Head of caudate nucleus (tissue), 42 donors: ENCODE data around the gene PCNA.

Source experiments
- DNase-seq, 42 donors: peaks; one replicate each; pipeline versions ENCODE4 v3.0.0 to v3.0.0-alpha.2; 2020 to 2021; ENCODE audit warnings: mixed read lengths in 7 of 42
- intact Hi-C: fragments of 100-400 bp; cut with DNase I; formaldehyde crosslinking; loops from one replicate; pipeline ENCODE4 v1.15.0; 2022

Gene PCNA

DNA sequence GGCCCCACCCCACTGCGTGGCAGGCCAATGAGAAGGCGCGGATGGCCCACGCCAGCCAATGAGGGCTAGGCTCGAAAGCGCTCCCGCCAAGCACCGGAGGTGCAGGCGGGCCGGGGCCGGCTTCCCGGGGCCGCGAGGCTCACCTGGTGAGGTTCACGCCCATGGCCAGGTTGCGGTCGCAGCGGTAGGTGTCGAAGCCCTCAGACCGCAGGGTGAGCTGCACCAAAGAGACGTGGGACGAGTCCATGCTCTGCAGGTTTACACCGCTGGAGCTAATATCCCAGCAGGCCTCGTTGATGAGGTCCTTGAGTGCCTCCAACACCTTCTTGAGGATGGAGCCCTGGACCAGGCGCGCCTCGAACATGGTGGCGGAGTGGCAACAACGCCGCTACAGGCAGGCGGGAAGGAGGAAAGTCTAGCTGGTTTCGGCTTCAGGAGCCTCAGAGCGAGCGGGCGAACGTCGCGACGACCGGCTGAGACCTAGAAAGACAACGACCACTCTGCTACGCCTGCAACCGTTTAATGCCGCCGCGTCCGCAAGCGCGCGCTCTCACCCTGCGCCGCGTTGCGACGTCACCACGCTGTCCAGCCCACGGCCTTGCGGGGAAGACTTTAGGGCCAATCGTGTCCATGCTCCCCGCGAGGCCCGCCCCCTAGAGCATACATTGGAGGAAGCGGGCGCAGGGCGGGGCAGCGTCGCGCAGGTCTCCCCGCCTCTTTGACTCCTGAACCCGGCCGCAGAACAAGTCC is at the start of gene PCNA:
TSS of gene PCNA (minus strand) at position 524 of the 750 bp plus-strand sequence. CDS start at position 364, 160 bp downstream.
- peak; percentile 91 to 99 (median 97) for DNase-seq
- intact Hi-C loops: no loop called here

DNA sequence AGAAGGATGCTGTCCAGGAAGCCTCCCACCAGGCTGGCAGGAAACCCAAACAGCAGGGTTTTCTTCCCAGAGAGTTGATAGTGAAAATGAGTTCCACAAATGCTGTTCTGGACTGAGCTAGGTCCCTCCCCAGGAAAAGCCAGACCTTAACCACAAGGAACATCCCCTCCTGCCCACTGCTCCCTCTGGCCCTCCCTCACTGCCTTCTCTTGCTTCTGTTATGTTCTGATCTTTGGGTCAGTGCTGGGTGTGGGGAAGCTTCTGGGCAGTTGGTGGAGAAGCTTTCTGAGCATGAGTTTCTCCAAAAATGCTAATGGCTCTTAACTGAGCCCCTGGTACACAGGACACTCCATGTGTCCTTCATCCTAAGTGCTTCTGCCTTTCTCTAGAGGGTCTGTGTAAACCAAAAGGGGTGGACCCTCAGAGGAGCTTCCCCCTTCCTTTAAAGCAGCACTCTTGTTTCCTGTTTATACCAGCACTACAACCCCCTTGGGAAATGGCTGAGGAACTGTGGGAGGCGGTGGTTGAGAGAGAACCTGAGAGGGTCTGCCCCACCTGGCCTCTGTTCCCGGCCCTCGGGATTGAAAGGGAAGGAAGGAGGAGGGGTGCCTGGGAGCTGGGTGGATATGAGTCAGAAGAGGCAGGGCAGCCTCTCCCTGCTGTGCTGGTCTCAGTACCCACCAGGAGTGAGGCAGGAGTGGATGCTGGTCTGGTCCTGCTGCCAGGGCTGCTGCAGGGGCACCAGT is 49.1 kb upstream of the PCNA start:
- intact Hi-C loops: no loop called here
- DNase-seq: peak in 3 of 42 donors; percentile 18 to 54 (median 50)

DNA sequence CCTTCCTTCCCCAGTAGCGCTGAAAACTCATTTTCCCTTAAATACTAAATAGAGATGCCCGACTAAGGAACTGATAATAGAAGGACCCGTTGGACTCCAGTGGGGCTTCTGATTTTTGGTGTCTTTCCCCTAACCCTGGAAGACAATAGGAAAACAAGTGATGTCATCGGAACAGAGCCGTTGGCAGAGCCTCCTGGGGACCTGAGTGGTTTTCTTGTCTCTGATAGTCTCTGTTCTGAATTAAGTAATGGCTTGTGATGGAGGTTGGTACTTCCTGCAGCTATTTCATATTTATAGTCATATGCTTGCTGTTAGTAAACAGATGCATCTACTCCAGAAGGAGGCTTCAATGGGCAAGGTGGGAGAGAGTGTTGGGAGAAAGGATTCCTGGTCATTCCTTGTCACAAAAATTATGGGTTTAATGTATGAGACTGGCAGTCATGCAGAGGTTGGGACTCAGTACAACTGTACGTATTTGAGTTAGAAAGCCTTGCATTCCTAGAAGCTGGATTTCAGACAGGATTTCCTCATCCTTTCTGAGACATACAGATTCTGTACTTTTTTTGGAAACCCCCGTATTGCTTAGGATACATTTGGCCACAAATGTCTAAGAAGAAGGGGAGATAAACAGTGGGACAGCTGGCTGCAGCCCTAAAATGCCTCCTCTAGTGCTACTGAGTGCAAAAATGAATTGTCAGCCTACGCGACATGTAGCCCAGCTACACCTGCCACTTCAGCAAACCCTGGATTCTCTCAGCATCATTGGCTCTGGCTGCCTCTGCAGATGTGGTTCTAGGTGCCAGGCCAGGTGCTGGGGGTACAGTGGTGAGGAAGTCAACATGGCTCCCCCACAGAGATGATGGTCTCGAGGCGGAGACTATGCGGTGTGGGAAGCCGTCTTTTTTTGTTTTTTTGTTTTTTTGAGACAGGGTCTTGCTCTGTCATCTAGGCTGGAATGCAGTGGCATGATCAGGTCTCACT is 45.2 kb upstream of the PCNA start:
- no peak for DNase-seq

DNA sequence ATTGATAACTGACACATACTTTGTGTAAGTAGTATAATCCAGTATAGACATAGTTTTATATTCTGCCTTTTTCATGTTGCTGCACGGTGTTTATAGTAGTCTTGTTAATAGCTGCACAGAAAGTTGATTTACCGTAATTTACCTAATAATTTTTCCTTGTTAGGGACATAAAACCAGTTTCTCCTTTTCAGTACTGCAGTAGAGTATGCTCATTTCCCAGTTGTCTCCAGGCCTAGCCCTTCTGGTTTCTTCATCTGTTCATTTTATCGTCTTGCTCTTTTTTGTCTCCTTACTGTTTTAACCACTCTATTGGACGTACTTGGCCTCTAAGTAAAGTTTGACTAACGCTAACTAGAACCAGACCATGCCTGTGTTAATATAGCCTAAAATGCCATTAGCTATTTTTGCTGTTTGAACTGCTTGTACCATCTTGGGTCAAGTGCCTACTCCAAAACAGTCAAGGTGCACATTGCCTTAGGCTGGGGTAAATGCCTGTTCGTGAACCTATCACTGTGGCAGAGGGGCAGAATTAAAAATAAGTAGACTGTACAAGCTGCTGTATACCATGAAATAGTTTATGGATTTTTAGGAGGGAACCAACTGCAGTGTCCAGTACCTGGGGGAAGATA is 41.9 kb upstream of the PCNA start:
- no peak for DNase-seq
- intact Hi-C loops: no loop called here

More for the DNA sequence above, 45.2 kb upstream of the PCNA start:
- intact Hi-C loops: no loop called here

DNA sequence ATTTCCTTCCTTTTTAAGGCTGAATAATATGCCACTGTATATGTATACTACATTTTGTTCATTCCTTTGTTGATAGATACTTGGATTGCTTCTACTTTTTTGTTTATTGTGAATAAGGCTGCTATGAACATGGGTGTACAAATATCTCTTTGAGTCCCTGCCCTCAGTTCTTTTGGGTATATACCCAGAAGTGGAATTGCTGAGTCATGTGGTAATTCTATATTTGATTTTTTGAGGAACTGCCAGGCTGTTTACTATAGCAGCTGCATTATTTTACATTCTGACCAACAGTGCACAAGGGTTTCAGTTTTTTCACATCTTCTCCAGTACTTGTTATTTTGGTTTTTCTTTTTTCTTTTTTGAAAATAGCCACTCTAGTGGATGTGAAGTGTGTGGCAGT is 41.1 kb upstream of the PCNA start:
- intact Hi-C loops: no loop called here
- no peak for DNase-seq

DNA sequence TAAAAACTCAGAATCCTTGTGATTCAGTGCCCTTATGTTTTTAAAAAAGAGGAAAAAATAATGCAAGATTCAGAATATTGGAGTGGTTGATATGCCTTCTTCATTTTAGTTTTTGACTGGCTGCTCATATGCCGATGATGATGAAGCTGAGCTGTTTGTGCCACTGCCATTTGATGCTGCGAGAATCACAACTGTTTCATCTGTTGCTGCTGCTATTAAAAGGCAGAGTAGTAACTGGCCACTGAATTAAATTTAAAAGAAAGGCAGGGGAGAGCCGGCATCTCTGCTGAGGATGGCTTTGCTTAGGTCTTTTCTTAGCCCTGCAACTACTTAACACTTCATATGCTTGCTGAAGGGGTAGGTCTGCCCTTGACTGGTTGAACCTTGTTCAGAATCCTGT is 40.2 kb upstream of the PCNA start:
- no peak for DNase-seq

DNA sequence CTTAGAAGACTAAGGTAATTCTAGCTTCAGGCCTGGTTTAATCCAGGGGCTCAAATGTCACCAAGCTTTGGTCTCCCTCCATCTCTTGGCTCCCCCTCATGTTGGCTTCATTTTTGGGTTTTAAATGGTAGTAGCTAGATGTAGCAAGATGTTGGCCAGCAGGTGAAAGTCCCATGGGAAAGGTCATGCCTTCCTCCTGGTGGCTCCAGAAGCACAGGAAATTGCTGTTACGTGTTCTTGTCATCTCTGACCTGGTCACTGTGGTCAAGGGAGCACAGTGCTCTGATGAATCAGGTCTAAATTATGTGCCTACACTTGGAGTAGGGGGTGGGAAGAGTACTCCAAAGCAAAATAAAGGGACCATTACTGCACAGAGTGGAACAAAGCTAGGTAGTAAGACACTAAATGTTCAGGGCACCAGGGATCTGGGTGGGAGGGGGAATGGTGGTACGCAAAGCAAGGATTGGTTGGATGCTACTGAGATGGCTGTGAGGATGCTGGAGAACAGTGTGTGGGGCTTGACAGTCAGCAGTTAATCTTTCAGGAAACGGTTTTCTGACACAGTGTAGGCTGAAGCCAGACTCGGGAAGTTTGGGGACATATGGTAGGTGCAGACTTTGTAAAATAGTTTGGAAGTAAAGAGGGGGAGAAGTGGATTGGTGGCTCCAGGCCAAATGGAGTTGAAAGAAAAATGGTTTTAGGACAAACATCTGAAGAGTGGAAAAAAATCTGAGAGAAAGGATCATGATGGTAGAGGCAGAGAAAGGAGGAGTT is 37.1 kb upstream of the PCNA start:
- intact Hi-C loops: no loop called here
- no peak for DNase-seq

More for the DNA sequence above, 40.2 kb upstream of the PCNA start:
- intact Hi-C loops: no loop called here

DNA sequence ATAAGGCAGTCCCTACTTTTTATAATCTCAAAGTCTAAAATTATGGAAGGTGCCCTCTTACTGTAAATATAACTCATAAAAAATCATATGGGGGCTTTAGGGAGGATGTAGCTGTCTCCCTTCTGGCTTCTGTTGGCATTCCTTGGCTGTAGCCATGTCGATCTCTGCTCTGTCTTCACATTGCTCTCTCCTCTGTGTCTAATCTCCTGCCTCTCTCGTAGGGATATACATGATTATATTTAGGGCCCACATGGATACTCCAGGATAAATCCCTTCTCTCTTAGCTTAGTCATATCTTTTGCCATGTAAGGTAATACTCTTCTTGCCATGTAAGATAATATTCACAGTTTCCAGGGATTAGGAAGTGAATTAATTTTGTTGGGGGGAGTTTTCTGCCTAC is 35.6 kb upstream of the PCNA start:
- no peak for DNase-seq
- intact Hi-C loops: no loop called here

DNA sequence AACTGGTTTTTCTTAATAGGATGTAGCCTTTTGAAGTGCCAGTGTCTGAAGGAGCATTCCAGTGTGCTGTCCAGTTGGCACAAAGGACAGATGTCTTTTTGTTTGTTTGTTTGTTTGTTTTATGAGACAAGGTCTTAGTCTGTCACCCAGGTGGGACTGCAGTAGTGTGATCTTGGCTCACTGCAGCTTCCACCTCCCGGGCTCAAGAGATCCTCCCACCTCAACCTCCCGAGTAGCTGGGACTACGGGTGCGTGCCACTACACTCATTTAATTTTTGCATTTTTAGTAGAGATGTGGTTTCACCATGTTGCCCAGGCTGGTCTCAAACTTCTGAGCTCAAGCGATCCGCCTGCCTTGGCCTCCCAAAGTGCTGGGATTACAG is 34.8 kb upstream of the PCNA start:
- intact Hi-C loops: no loop called here
- no peak for DNase-seq

DNA sequence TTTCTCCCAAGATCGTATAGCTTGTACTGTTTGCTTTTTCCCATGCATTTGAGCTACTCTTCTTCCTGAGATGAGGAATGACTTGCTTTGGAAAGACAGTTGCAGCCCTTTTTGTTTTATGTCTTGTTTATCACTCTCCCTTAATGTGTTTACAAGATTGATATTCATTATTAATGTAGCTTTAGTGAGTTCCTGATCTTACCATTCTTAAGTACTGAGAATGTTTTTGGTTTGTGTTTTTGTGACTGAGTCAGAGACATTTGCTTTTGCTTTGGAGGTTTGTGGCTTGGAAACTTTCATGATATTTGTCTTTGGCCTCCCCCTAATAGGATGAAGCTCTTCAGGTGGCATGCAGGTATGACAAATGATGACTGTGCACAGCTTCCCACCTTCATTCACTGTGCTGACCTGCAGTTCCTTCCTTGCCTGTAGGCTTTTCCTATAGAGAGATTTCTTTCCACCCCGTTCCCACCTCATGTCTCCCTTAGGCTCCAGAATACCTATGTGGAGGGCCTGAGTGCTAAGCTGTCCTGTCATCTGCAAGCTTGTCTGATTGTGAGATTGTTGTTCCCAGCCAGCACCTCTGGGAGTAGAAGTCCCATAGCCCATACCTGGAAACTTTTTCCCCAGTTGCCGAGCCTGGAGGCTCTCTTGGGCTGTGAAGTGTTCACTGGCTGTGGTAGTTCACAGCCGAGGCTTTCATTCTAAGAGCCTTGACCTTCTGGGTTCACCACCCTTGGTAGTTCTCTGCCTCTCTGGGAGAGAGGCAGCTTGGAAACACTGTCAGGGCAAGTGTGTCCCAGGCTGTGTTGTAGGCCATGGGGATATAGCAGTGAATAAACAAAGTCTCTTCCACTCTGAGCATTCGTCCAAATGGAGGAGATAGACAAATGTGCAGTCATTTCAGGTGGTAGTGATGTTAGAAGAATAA is 34.1 kb upstream of the PCNA start:
- DNase-seq: no peak
- intact Hi-C loops: no loop called here

DNA sequence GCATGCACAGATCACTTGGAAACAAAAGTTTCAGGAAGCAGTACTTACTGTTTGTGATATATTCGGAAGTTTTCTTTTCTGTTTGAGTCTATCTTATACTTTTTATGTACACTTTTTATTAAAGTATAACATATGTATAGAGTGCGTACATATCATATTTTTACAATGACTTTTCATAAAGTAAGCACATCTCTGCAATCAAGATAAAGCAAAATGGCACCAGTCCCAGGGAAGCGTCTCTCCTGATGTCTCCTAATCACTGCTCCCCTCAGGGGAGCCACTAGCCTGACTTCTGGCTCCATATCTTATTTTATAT is 33.4 kb upstream of the PCNA start:
- DNase-seq: no peak
- intact Hi-C loops: no loop called here

DNA sequence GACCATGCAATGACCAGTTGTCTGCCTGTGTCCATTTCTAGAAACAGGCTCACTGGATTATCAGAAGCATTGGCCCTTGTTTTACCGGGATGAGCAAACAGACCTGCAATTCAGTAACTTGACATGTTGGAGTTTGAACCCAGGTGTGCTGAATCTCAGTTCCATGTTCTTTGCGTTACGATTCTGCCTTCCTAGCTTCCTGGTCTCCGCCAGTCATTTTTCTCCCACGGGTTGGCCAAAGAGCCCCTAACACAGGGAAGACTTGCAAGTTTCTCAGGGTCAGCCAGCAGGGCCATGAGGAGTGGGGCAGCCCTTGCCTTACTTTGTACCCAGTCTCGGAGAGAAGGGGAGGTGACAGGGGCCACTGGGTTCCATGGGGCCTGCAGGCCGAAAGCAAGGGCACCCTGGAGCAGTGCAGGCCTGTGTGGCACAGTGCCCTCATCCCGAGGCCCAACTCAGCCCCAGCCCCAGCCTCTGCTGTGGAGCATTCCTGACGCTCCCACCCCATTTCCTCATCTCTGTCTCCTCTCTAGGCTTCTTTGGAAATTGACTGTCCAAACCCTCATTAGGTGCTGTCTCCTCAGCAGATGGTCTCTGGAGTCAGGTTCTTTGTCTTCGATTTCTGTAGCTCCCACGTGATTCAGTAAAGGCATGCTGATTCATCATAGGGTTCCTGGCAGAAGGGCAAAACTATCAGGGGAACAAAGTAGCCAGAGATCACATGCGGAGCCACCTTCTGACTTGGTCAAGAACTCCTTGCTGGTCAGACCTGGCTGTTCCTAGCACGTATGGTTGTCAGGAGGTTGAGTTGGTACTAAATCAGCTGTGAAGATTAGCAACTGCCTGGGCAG is 30.7 kb upstream of the PCNA start:
- peak in 1 of 42 donors; percentile 55 for DNase-seq
- intact Hi-C loops: no loop called here

DNA sequence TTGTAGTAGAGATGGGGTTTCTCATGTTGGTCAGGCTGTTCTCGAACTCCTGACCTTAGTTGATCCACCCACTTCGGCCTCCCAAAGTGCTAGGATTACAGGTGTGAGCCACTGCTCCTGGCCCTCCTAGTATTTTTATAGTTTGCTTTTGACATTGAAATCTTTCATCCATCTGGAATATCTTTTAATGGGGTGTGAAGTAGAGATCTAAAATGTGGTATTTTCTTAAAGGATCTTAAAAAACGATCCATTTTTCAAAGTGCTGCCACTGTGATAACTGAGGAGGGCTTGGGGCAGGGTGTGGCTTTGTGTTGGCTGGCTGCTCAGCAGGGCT is 30.1 kb upstream of the PCNA start:
- DNase-seq: no peak
- intact Hi-C loops: no loop called here

DNA sequence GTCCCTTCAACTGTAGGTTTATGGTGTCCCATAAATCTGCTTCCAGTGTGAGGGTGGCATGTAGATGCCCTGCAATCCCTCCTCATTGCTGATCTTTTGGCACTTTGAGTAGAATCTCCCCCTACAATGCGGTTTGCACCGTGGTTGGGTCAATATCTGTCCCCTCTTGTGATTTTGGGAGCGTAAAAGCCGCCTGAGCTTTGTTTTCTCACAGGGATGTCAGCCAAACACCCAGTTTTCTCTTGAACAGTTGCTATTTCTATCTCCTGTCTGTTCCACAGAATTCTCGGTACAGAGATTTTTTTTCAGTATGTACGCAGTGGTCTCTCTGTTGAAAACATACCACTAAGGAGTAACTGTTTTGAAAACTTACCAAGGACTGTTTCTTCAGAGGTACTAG is 28.8 kb upstream of the PCNA start:
- intact Hi-C loops: no loop called here
- no peak for DNase-seq

DNA sequence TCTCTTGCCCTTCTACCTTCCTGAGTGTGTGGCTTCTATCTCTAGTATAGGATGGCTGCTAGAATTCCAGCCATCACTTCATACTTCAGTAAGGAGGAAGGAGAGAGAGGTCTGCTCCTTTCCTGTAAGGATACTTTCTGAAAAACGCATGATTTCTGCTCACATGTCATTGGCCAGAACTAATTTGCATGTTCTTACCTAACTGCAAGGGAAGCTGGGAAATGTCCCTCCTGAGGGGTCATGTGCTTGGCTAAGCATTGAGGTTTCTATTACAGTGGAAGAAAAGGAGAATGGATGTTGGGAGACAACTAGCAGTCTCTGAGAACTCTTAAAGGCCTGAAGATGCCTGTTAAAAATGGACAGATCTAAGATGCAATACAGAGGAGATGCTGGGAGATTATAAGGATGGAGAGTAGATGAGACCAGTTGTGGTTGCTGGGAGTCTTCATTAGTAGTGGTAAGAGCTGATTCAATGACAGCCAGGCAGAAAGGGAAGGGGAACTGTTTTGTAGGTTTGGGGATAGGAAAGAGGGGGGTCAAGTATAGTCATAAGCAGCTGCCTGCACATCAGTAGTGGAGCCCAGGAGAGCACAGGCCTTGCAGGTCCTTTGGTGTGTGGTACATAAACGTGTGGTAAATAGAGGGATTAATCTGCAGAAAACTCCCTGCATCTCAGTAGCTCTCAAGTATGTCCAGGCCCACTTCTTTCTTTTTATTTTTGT is 27.3 kb upstream of the PCNA start:
- intact Hi-C loops: no loop called here
- DNase-seq: no peak

DNA sequence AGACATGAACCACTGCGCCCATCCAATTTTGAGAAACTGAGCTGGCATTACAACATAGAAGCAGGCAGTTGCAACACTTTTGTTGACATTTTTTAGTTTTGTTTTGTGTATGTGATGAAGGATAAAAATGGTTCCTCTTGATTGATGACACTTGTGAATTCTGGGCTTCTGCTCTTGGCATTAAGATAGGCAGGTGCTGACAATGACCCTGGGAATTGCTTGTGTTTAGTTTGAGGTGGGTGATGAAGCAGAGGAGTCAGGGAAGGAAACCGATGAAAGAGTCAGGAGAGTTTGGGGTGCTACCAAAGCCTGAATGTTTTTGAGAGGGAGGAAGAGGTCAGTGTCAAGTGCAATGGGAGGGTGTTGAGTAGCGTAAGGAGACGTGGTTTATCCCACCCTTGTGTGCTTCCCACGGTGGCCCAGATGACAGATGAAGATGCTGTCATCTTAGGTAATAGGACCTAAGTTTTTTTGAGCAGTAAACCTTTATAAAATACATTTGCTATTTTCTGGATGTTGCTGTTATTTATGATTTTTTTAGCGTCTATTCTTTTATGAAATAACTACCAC is 26.4 kb upstream of the PCNA start:
- DNase-seq: no peak
- intact Hi-C loops: no loop called here
